A673 (cell line): ENCODE data around the gene GAB2. TPM values are rescaled to one million over a fixed set of nuclear protein-coding genes. Genes with fewer than 3 reads are reported as not detected.

Source experiments
- BruUV-seq: library from RNA; stranded (reverse); fragments of 400-500 nt; replicated peaks from 2 replicates; lab custom pipeline; 2021; lab: Mats Ljungman, UMichigan
- CTCF ChIA-PET: fragments of 300-600 bp; sonication (Branson Sonifier 250); formaldehyde crosslinking; loops from one replicate; lab custom pipeline; 2022; ENCODE audit warnings: antibody characterized with exemption; lab: Charles Lee
- POLR2A ChIA-PET: fragments of 300-600 bp; sonication (Branson Sonifier 250); formaldehyde crosslinking; loops from one replicate; lab custom pipeline; 2022; ENCODE audit warnings: antibody characterized with exemption; ENCODE audit not compliant: low non-redundant PET; lab: Charles Lee
- DNase-seq: peaks from one replicate; pipeline ENCODE4 v3.0.0-alpha.2; 2015; ENCODE audit warnings: low spot score
- H3K27ac ChIP-seq: fragments of 200-600 bp; sonication (generic); 2 replicates; pipeline ENCODE4 v1.5.1; 2016; ENCODE audit warnings: mixed run types, low read depth, mild to moderate bottlenecking, mixed read lengths, antibody characterized with exemption, low read length; ENCODE audit not compliant: poor library complexity, severe bottlenecking
- H3K27me3 ChIP-seq: fragments of 200-600 bp; sonication (generic); replicated peaks from 2 replicates; pipeline ENCODE4 v1.6.1; 2017; ENCODE audit warnings: mixed run types, low read depth, mild to moderate bottlenecking, mixed read lengths, antibody characterized with exemption, low read length; ENCODE audit not compliant: insufficient read depth, poor library complexity
- H3K36me3 ChIP-seq: fragments of 200-600 bp; sonication (generic); 2 replicates; pipeline ENCODE4 v1.6.1; 2016; ENCODE audit warnings: mixed run types, mild to moderate bottlenecking, mixed read lengths, antibody characterized with exemption, low read length; ENCODE audit not compliant: insufficient read depth, poor library complexity, severe bottlenecking
- H3K4me1 ChIP-seq: fragments of 200-600 bp; sonication (generic); 2 replicates; pipeline ENCODE4 v1.6.1; 2017; ENCODE audit warnings: mixed run types, mild to moderate bottlenecking, mixed read lengths, antibody characterized with exemption, low read length; ENCODE audit not compliant: insufficient read depth, poor library complexity, severe bottlenecking
- H3K4me3 ChIP-seq: fragments of 200-600 bp; sonication (generic); 2 replicates; pipeline ENCODE4 v1.5.1; 2016; ENCODE audit warnings: low read depth, mixed run types, mild to moderate bottlenecking, mixed read lengths, low read length; ENCODE audit not compliant: poor library complexity, severe bottlenecking
- H3K9me3 ChIP-seq: fragments of 200-600 bp; sonication (generic); 2 replicates; pipeline ENCODE4 v1.6.1; 2016; ENCODE audit warnings: mixed run types, low read depth, mild to moderate bottlenecking, mixed read lengths, antibody characterized with exemption, low read length; ENCODE audit not compliant: poor library complexity, severe bottlenecking
- EZH2 ChIP-seq: fragments of 200-600 bp; sonication (generic); IDR thresholded peaks from 2 replicates; pipeline ENCODE4 v1.6.1; 2017; ENCODE audit warnings: borderline replicate concordance, low read depth, mild to moderate bottlenecking, mixed read lengths, antibody characterized with exemption, low read length; ENCODE audit not compliant: poor library complexity, severe bottlenecking
- intact Hi-C: fragments of 100-400 bp; cut with micrococcal nuclease; formaldehyde crosslinking; loops from one replicate; pipeline ENCODE4 v1.10.0; 2022; ENCODE audit not compliant: unreplicated experiment
- total RNA-seq: library from RNA; stranded (reverse); gene quantifications from 2 replicates; pipeline ENCODE4 v1.2.3, GENCODE V29; 2021
- TF ChIP-seq, protein P1 (sequence below): fragments of 300-800, 200-600 bp; sonication (generic); conservative IDR thresholded peaks from 2 replicates; pipeline ENCODE4 v1.5.1; 2017; ENCODE audit warnings: low read depth, mild to moderate bottlenecking, antibody characterized with exemption, low read length, moderate library complexity, mixed read lengths

Gene GAB2
- total RNA-seq, 1 experiment from 2014 or later = 21.5 TPM

DNA sequence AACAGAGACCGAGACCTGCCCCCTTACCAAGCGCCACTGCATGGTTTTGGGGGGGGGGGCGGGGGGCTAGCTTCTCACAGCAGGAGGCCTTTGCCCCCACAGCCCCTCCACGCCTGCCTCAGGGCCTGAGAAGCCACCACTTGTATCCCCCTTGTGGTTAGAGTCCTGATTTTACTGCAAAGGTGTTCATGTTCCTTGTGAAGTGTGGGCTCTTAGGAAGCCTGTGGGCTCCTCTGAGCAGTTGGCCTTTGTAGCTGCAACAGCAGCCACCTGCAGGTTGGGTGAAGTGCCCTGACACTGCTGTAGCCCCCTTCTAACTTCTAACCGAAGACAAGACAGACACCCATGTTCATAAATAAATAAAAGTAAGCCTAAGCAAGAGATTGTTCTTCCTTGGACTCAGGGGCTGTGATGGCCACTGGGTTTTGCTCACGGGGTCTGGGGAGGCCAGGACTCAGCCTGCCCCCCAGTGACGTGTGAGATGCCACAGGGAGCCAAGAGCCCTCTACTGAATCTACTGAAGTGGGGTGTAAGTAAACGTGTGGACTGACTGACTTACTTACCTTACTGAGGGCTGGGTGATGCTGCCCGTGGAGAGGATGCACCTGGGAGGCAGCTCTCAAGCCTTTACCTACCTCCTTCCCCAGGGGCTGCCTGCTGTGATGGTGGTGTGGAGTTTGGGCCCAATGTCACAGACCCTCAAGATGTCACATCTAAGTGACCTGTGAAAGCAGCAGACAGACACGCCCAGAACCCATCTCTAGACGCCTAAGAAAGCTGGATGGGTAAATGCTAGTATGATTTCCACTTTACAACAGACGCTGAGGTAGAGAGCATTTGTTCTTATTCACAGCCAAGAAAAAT lies 203.1 kb downstream of the GAB2 start:
- Histone ChIP-seq H3K4me1 (no peaks in the 10 kb centered on the region), H3K27me3 (no peaks in the 10 kb centered on the region), H3K9me3 (no peaks in the 10 kb centered on the region), H3K36me3 (no peaks in the 10 kb centered on the region), H3K4me3 (no peak overlapping the region), H3K27ac (no peak overlapping the region)
- ChIA-PET POLR2A (no interaction called here), CTCF (interaction anchor here (0.6 kb wide), 1 partner anchor 137 kb away, joined by 6 read pairs; no protein-coding TSS in a partner anchor)
- no TSS peak for BruUV-seq
- no peak for DNase-seq
- TF ChIP-seq, protein P1, sequence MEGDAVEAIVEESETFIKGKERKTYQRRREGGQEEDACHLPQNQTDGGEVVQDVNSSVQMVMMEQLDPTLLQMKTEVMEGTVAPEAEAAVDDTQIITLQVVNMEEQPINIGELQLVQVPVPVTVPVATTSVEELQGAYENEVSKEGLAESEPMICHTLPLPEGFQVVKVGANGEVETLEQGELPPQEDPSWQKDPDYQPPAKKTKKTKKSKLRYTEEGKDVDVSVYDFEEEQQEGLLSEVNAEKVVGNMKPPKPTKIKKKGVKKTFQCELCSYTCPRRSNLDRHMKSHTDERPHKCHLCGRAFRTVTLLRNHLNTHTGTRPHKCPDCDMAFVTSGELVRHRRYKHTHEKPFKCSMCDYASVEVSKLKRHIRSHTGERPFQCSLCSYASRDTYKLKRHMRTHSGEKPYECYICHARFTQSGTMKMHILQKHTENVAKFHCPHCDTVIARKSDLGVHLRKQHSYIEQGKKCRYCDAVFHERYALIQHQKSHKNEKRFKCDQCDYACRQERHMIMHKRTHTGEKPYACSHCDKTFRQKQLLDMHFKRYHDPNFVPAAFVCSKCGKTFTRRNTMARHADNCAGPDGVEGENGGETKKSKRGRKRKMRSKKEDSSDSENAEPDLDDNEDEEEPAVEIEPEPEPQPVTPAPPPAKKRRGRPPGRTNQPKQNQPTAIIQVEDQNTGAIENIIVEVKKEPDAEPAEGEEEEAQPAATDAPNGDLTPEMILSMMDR = no peak
- no peak for TF ChIP-seq EZH2
- intact Hi-C loops = no loop called here

DNA sequence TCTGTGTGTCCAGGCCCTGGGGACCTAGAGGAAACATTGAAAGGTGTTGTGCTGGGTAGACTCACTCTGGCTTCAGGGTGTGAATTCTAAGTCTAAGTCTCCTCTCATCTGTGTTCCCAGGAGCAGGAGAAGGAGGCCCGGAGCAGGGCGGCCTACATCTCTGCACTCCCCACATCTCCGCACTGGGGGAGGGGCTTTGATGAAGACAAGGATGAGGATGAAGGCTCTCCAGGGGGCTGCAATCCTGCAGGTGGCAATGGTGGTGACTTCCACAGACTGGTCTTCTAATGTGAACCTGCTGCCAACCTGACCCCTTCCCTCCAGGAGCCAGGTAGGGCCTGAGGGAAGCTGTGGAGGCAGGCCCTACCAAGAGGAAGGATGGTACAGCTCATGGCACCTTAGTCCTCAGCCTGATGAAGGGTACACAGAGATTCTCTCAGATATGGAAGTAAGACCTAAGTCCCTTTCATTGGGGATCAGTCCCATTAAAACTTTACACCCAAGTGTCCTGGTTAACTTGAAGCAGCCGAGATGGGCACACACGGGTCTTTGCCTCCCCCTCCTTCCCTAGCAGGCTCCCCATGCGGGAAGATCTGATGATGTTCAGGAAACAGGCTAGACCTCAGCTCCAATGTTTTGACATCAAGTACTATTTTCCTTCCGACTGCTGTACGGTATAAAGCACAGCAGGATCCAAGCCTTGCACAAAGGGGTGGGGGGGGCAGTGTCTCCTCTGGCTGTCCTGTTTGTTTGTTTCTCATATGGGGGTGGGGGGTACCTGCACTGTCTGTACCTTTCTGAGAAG lies 203.9 kb downstream of the GAB2 start:
- Histone ChIP-seq H3K27ac (no peak overlapping the region), H3K4me3 (no peak overlapping the region), H3K36me3 (no peaks in the 10 kb centered on the region), H3K9me3 (no peaks in the 10 kb centered on the region), H3K27me3 (no peaks in the 10 kb centered on the region), H3K4me1 (no peaks in the 10 kb centered on the region)
- no TSS peak for BruUV-seq
- no peak for DNase-seq
- ChIA-PET CTCF (interaction anchor here (0.6 kb wide), 1 partner anchor 136 kb away, joined by 6 read pairs; no protein-coding TSS in a partner anchor), POLR2A (no interaction called here)
- intact Hi-C loops = no loop called here
- TF ChIP-seq, protein P1 = no peak
- TF ChIP-seq EZH2 = no peak

DNA sequence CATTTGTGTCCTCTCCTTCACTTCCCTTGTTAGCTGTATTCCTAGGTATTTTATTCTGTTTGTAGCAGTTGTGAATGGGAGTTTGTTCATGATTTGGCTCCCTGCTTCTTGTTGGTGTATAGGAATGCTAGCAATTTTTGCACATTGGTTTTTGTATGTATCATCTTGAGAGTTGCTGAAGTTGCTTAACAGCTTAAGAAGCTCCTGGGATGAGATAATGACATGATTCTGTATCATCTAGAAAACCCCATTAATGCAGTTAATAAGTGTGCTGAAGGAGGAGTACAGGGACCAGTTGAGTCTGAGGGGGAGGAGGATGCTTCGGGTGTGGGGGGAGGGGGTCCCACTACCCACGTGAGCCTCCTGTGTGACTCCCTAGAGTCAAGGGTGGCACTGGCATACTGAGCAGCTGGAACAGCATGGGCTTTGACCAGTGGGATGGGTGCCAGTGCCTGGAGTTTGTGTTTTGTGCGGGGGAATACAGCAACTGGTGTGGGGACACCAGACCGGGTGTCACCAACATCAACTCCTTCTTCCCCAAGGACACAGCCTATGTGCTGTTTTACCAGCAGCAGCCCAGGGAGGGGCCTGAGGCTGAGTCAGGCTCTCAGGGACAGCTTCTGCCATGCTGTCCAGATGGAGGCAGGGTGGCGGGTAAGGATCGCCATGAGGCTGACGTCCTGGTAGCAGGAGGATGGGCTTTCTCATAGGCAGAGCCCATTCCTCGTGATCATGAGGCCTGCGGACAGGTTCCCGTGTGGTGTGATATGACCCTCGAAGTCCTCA lies 204.8 kb downstream of the GAB2 start:
- CTCF ChIA-PET = no interaction called here
- no peak overlapping the region for H3K27ac ChIP-seq
- no TSS peak for BruUV-seq

More for the DNA sequence above, 204.8 kb downstream of the GAB2 start:
- intact Hi-C loops = no loop called here
- H3K9me3 ChIP-seq = no peaks in the 10 kb centered on the region
- H3K4me3 ChIP-seq = no peak overlapping the region
- DNase-seq = no peak
- no peaks in the 10 kb centered on the region for H3K27me3 ChIP-seq
- no peaks in the 10 kb centered on the region for H3K36me3 ChIP-seq
- no peaks in the 10 kb centered on the region for H3K4me1 ChIP-seq
- POLR2A ChIA-PET = no interaction called here
- TF ChIP-seq, protein P1 = no peak
- TF ChIP-seq EZH2 = no peak
